HG02623 (cell line): ENCODE data around the gene AGMO.

Source experiments
- ATAC-seq: cut with Tn5 transposase; IDR thresholded peaks from one replicate; pipeline ENCODE4 v1.9.1; 2021; ENCODE audit warnings: moderate library complexity; ENCODE audit not compliant: unreplicated experiment

The AGMO gene

DNA sequence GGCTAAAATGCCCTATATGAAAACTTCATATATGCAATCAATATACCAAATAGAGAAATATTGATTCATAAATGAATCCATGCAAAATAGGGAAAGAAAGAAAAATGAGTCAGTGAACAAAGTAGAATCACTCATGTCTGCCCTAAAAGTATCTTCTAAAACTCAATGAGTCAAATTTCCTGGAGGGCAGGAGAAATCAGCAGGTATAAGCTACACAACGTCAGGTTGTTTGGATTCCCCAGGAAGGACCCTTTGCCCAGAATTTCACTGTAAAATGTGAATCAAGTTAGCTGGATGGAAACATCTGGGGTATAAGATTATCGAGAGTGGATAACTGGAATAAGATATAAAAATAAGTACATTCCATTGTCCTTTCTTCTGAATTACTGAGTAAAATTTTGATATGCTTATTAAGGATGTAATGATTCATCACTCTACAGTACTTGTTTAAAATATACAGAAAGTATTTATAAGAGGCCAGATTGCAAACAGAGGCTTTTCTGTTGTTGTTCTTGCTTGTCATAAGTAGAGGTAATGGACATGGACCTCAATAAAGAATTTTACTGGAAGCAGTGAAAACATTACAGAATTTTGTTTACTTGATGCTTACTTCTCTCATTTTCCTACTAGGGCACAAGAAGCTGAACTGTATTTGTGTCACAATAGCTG, 99.0 kb downstream of the AGMO start:
- no peak for ATAC-seq

DNA sequence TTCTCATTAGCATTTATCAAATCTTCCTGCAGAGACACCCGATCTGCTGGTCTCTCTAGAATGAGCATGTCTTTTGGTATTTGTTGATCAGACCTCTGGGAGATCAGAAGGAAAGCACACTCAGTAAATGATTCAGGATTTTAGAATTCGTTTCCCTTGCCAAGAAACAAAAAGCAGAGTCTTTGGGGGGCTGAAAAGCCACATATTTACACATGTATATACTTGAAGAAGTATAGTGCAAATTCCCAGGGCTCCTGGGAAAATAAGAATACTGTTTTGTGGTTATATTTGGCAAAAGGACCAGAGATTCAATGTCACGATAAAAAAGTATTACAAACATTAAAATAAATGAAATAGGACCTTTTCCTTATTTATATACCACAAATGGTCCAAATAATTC, 100.2 kb downstream of the AGMO start:
- ATAC-seq = no peak

DNA sequence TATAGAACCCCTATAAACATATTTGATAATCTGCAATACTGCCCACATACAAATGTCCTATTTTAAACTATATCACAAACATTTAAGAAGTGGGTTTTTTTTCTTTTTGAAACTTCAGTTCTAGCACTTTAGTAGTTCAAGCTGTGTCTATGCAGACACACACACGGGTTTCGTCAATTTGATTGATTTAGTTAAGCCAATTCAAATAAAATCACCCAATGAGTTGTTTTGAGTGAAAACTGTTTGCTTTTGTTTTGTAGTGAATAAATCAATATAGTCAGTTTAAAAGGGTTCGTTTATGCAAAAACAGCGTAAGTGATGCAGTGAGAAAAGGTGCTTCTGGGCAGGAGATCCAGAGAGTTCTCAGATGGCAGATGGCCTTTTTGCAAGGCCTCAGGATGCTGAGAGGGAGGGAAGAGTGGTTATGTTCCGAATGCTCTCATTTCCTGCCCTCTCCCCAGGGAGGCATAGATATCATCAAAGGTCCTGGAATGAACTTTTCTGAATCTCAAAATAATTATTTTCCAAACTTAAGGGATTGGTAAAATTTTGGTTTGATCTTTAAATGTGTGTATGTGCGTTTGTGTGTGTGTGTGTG, 102.7 kb downstream of the AGMO start:
- ATAC-seq = no peak

DNA sequence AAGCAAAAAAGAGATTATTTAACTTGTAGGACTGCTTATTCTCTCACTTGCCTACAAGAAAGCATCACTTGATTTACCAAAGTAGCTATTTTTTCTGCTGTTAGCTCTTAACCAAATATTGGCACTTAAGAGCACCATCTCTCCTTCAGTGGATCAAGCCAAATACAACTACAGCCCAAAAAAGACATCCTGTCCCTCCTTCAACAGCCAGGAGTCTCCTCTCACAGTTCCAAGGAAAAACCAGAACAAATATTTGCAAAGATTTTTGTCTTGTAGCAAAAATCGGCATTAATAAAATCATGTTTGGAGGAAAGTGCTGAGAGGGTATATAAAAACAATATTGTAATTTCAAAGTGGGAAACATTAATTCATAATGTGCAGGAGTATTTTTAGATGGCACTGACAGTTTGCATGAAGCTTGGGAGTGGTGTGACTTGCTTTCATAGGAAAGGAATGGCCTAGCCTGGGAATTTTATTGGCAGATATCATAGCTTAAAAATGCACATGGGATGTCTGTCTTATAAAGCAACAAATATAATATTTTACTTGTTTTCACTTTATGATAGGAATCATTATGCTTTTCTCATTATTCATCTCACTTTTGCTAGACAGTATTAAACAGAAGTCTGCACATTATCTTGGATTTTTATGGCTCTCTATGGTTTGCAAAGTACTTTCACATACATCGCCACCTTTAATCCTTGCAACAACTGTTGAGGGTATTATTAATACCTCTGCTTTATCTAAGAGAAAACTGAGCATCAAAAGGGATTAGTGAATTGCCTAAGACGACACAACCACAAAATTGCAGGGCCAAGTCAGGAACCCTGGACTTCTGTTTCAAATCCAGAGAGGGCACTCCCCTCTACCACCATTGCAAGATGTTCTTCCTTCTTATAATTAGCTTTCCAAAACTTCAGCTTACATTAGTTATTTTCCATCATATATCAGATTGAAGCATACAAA, 103.5 kb downstream of the AGMO start:
- no peak for ATAC-seq

DNA sequence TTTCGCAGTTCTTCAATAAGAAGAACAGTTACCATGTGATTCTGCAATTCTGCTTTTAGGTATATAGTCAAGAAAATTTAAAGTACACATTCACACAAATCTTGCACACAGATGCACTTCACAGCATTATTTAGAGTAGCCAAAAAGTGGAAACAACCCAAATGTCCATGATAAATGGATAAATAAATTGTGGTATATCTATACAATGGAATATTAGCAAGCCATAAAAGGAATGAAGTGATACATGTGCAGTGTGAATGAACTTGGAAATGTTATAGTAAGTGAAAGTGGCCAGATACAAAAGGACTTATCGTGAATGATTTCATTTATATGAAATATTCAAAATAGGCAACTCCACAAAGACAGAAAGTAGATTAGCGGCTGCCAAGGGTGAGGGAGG, 109.1 kb downstream of the AGMO start:
- ATAC-seq = no peak

DNA sequence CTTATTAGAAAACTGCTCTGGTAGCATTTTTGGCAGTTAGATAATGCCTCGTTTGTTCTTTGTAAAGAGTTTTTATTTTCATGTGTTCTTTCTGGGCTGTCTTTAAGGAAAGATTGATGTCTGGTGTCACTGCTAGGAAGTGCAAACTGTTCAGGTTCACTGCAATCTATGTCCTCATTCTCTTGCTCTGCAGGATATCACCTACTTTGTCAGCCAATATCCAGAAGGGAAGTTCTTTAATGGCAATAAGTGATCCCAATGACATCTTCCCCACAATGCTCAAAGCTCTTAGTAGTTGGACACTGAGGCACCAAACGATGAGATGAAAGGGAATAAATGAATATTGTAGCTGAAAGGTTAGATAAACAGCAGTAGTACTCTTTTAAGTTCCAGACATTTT, 115.1 kb downstream of the AGMO start:
- ATAC-seq = no peak

DNA sequence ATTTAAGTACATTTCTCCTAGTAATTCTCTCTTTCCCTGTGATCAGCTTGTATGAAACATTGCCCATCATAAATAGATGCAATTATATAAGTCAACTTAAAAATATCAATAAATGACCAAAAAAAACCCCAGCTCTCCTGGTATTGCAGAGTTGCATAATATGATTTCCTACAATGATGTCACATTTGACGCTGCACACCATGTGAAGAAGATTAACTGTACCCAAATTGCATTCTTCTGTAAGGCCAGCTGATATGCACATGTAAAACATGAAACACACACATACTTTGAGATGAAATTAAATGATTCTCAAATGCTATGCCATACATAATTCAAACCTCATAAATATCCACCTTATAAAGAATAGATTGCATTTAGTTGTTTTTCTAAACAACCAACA, 115.5 kb downstream of the AGMO start:
- ATAC-seq = no peak

DNA sequence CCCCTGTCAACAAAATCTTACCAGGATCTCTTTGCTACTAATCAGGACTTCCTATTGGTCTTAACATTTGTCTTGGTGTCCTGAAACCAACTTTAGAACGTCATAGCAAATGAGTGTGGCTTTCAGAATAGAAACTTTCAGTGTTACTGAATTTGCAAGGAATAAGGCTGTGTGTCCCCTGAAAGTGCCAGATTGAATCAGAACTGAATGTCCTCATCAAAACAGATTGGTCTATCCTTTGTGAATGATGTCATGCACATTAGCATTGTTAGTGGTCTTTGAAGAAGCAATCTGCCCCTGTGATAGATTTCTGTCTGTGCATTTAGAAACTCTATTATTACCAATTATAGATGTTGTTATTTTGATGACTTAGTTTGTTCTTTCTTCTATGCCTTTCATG, 119.9 kb downstream of the AGMO start:
- no peak for ATAC-seq

DNA sequence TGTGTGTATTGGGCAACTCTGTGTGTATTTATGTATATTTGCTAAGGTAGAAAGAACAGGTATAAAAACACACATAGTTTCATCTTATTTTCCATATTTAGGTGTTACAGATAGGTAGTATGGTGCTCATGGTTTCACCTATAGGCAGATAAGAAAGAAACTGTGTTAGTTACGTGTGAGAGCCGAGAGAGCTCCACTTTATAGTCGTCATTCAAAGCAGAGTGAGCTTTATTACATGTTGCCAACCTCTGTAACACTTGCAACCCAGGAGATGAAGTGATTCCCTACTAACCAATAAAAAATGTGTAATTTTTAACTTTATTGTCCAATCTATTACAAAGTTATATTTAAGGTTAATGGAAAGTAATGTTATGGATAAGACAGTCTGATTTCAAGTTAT, 121.3 kb downstream of the AGMO start:
- no peak for ATAC-seq

DNA sequence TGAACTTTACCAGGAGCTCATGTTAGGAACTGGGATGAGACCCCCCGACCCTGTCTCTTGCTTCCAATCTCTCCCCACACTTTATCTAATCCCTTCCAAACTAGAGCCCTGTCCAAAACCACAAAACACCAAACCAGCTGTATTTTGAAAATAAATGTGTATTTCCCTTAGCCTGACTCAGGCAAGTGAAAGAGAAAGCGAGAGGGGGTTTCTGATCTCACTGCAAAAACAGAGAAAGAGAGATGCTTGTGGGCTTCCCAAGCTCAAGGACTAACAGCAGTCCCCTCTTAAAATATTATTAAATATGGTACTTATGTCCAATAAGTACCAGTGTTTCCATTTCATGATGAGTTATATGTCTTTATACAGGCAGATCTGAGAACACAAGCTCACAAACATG, 122.0 kb downstream of the AGMO start:
- no peak for ATAC-seq

DNA sequence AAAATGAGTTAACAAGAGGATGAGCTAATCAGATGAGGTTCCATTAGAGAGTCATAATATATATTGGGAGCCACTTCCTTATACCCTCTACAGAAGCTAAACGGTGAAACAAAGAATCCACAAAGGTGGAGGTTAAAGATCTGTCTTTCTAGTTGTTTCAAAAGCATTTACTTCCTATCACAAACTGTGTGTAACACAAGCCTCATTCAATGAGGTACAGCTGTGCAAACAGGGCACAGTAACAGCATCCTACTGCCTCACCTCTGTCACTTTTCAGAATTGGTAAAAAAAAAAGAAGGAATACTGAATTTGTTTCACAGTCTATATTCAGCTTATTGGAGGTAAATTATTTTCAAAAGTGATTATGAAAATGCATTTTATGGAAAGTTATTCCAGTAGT, 128.7 kb downstream of the AGMO start:
- ATAC-seq = no peak

DNA sequence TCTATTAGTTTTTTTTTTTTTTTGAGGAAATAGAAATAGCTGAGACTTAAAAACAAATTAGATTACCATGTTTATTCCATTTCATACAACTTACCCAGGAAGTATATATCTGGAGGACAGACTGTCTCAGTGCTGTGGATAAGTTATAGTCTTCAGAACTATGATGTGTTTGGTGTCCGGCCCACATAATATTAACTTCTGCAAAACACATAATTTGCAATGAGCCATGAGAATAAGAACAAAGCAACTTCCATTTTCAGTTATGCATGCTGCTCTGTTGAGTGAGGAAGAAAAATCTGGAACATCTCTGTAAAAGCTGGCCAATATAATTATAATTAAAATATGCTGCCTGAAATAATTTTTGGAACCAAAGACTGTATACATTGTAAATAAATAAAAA, 130.9 kb downstream of the AGMO start:
- no peak for ATAC-seq

DNA sequence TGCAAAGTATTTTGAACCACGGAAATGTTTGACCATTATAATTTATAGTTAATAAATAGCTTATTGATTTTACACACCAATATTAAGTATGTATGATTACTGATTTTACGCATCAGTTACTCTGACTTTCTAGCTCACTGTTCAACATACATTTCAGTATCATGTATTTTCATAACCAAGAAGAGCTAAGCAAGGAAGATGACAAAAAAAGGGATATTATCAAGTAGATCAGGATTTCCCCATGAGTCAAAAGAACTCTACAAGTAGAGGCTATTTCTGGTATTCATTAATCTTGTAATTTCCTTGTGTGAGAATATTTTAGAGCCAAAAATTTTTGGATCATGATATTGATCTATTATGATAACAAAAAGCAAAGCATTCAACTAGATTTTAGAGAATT, 131.6 kb downstream of the AGMO start:
- ATAC-seq = no peak

DNA sequence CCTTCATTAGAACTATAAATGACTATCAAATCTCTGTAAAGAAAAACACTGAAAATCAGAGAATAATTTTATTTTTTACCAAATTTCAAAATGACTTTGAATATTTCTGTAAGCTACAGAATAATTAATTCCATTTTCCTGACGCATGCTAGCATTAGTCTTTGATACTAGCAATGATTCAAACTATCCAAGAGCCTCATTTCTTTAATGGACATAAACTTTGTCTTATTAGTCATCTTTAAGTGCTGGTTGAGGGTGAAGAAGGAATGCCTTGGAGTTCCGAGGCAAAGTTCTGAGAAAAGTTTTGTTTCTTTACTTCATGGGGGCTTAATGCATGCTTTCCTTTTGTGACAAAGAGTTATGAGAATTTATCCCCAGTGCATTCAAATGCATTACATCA, 137.3 kb downstream of the AGMO start:
- no peak for ATAC-seq

DNA sequence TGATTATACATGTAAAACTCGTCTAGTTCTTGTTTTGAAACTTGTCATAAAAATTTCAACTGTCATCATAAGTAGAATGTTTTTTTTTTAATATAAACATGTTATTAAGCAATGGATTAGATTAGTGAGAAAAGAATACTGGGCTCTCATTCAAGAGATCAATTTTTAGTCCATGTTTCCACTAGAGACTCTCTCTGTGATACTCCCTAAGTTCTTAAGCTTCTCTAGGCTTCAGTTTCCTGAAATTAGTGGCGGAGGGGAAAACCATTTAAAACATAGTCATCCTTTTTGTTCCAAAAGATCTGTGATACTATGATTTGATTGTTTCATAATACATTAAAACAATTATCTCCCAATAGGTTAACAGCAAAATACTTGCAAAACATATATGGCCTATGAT, 142.2 kb downstream of the AGMO start:
- ATAC-seq = no peak

DNA sequence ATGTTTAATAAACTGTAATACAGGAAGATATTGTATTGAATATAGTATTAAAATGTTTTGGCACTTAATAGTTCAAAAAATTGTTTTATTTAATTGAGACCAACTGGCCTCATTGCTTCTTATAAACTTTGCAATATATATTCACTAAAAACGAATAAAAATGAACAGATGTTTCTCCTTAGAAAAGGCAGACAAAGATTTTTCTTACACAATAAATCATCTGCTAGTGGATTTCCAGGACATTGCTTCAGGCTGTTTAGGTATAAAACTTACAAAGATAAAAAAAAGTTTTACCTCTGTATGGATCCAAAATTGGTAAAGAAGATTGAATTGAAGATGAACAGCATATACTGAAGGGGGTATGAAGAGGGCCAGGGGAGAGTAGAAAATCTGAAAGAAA, 143.6 kb downstream of the AGMO start:
- ATAC-seq = no peak

DNA sequence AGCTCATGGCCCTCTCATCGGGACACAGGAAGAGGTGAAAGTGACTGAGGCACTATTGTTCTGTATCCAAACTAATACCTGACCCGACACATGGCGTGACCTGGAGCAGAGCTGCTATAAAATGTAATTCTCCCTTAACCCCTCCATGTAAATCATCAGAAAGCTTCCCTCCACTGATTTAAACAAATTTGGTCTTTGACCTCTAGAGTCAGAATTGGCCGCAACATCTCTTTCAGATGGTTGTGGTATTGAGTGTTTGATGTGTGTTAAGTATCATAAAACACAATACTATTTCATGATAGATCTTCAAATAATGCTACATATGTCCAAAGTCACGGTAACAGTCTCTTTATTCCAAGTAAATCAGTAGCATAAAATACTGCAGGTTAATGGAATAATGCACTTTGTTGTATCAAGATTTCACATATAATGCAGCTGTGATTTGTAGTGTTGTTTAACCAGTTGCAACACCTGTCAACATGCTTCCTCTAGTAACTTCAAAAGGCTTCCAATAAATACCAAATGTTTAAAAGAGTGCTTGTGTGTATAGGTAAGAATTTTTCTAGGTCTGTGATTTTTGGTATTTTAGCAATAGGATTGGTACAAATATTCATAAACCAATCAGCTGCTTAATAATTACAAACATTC, 144.3 kb downstream of the AGMO start:
- no peak for ATAC-seq

DNA sequence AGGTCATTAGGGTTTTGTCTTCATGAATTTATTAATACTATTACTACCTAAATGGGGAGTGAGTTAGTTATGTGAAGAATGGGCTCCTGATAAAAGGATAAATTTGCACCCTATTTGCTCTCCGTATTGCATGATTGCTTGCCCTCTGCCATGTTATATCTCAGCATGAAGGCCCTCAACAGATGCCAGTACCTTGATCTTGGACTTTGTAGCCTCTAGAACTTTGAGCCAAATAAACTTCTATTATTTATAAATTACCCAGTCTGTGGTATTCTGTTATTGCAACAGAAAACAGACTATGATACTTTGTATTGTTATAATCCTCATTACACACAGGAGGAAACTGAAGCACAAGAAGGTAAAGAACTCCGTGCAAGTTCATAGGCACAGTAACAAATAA, 150.8 kb downstream of the AGMO start:
- ATAC-seq = no peak

DNA sequence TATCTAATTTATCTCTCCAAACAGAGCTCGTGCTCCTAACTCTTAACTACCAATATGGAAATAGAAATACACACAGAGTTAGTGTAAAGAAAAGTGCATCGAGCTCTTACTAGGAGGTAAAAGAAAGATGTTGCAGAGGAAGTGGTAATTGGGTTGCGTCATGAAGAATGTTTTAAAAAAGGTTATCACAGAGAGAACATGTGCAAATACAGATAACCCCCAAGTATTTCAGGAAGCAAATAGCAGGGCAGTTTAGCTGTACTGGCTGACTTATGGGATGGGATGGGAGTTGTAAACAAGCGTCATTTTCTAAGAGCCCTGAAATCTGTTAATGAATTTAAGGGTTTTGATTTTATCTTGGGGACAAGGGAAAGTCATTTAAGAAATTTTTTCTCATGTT, 153.9 kb downstream of the AGMO start:
- no peak for ATAC-seq

DNA sequence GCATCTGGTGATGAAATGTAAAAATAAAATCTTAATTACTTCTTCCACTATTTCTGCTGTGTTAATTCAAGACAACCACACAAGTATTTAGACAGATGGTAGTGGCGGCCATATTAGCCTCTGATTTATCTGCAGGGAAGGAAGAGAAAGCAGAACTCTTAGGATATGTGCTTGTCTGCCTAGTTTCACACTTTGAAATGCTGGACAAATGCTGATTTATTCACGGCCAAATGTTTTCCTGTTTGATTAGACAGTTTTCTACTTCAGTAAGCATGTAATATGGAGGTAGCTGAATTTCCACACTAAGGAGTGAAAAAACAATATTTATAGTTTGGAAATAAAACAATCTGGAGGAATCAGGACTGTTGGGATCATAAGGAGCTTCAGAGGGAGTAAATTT, 158.1 kb downstream of the AGMO start:
- ATAC-seq = no peak

DNA sequence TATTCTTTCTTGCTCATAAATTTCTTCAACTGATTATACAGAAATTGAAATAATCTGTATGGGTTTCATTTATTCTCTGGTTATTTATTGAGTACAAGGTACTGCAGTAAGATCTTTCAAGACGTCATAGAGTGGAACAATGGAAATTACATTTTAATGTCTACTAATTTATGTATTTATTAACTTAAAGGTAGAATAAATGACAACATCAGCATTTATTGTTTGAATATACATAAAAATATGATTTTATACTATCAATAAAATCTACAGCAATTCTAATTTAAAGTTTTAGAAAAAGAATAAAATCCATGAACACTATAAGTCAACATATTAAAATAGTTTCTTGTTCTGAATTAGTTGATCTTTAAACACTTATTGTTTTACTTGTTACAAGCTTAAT, 158.5 kb downstream of the AGMO start:
- no peak for ATAC-seq
